OCI-LY7 (cell line): ENCODE results near the gene ATP8B4. TPM values are rescaled to one million over a fixed set of nuclear protein-coding genes. Genes with fewer than 3 reads are reported as not detected.

Experiments used
- BruUV-seq: library from RNA; stranded (reverse); fragments of 400-500 nt; replicated peaks from 2 replicates; lab custom pipeline; 2021; lab: Mats Ljungman, UMichigan
- CTCF ChIA-PET: fragments of 300-600 bp; sonication (Branson Sonifier 250); formaldehyde crosslinking; loops from one replicate; lab custom pipeline; 2022; ENCODE audit warnings: antibody characterized with exemption; ENCODE audit not compliant: unreplicated experiment; lab: Charles Lee
- POLR2A ChIA-PET: fragments of 300-600 bp; sonication (Branson Sonifier 250); formaldehyde crosslinking; loops from one replicate; lab custom pipeline; 2022; ENCODE audit warnings: antibody characterized with exemption; lab: Charles Lee
- DNase-seq: peaks from one replicate; pipeline ENCODE4 v3.0.0-alpha.2; 2015; ENCODE audit warnings: low spot score
- H2AFZ ChIP-seq: fragments of 200-600 bp; sonication (generic), shearing (Covaris generic); 2 replicates; pipeline ENCODE4 v1.6.1; 2014; ENCODE audit warnings: mild to moderate bottlenecking, antibody characterized with exemption, low read length, moderate library complexity
- H3K27ac ChIP-seq: fragments of 200-600 bp; sonication (generic); 2 replicates; pipeline ENCODE4 v1.5.1; 2014; ENCODE audit warnings: mixed run types, low read depth, mild to moderate bottlenecking, moderate library complexity, low read length, inconsistent platforms; ENCODE audit not compliant: poor library complexity, severe bottlenecking
- H3K36me3 ChIP-seq: fragments of 200-600 bp; sonication (generic); 2 replicates; pipeline ENCODE4 v1.6.1; 2014; ENCODE audit warnings: mild to moderate bottlenecking, antibody characterized with exemption, low read length, moderate library complexity, mixed read lengths; ENCODE audit not compliant: insufficient read depth
- H3K4me1 ChIP-seq: fragments of 200-600 bp; sonication (generic); 2 replicates; pipeline ENCODE4 v1.5.1; 2014; ENCODE audit warnings: mild to moderate bottlenecking, low read length; ENCODE audit not compliant: insufficient read depth, poor library complexity, severe bottlenecking
- H3K4me2 ChIP-seq: fragments of 200-600 bp; sonication (generic); 2 replicates; pipeline ENCODE4 v1.6.1; 2014; ENCODE audit warnings: mild to moderate bottlenecking, low read length
- H3K4me3 ChIP-seq: fragments of 200-600 bp; sonication (generic); 2 replicates; pipeline ENCODE4 v1.5.1; 2014; ENCODE audit warnings: mild to moderate bottlenecking, low read depth, low read length; ENCODE audit not compliant: poor library complexity, severe bottlenecking
- H3K79me2 ChIP-seq: fragments of 200-600 bp; sonication (generic); 2 replicates; pipeline ENCODE4 v1.6.1; 2016; ENCODE audit warnings: low read depth, mild to moderate bottlenecking, low read length, moderate library complexity, mixed read lengths; ENCODE audit not compliant: insufficient read depth
- H3K9me2 ChIP-seq: fragments of 200-600 bp; sonication (generic); 2 replicates; pipeline ENCODE4 v1.6.1; 2016; ENCODE audit warnings: mild to moderate bottlenecking, low read length, mixed read lengths; ENCODE audit not compliant: insufficient read depth
- H3K9me3 ChIP-seq: fragments of 200-600 bp; sonication (generic); 2 replicates; pipeline ENCODE4 v1.6.1; 2014; ENCODE audit warnings: mild to moderate bottlenecking, mixed run types, low read length, mixed read lengths
- H4K20me1 ChIP-seq: fragments of 200-600 bp; sonication (generic); 2 replicates; pipeline ENCODE4 v1.6.1; 2014; ENCODE audit warnings: mild to moderate bottlenecking, antibody characterized with exemption, low read length, moderate library complexity, mixed read lengths; ENCODE audit not compliant: insufficient read depth
- CTCF ChIP-seq: fragments of 200-600 bp; sonication (generic); conservative IDR thresholded peaks from 2 replicates; pipeline ENCODE4 v1.5.1; 2014; ENCODE audit warnings: mild to moderate bottlenecking, antibody characterized with exemption, low read length, moderate library complexity, mixed read lengths
- EZH2phosphoT487 ChIP-seq: fragments of 200-600 bp; sonication (generic); IDR thresholded peaks from 2 replicates; pipeline ENCODE4 v1.6.1; 2018; ENCODE audit warnings: low read depth, borderline replicate concordance, mild to moderate bottlenecking, mixed run types, antibody characterized with exemption, low read length, moderate library complexity, mixed read lengths
- intact Hi-C: fragments of 100-400 bp; cut with micrococcal nuclease; formaldehyde crosslinking; loops from one replicate; pipeline ENCODE4 v1.10.0; 2022; ENCODE audit not compliant: unreplicated experiment
- total RNA-seq, 2 experiments: library from RNA; depleted of rRNA in 1 of 2; stranded (reverse); fragments of >200 nt in 1 of 2; shearing (Covaris generic) in 1 of 2; gene quantifications; 2 replicates each; pipeline ENCODE4 v1.2.3, GENCODE V29; 2014 to 2022

Gene ATP8B4
- total RNA-seq, 2 experiments from 2014 or later, result not detected

DNA sequence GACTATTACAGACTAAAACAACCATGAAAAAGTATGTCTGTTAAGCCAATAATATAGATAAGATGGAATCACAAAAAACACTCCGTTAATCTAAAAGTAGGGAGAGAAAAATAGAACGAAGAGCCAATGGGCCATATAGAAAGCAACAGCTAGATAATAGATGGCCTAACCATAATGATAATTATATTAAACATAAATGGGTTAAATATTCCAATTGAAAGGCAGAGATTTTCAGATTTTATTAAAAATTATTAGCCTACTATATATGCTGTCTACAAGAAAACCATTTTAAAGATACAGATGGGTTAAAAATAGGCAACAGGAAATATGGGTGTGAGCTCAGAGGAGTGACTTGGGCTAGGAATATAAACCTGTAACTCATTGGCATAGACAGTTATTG is 76.3 kb downstream of the ATP8B4 start:
- Histone ChIP-seq H4K20me1 (no peaks in the 10 kb centered on the region), H3K9me3 (0 out of 2 replicates have a peak, but pooled peaks cover 14% of the 10 kb centered on the region), H3K4me2 (no peak overlapping the region), H3K9me2 (no peaks in the 10 kb centered on the region), H3K36me3 (no peaks in the 10 kb centered on the region), H2AFZ (no peak overlapping the region), H3K79me2 (no peaks in the 10 kb centered on the region), H3K4me3 (no peak overlapping the region), H3K4me1 (no peaks in the 10 kb centered on the region), H3K27ac (no peak overlapping the region)
- CTCF ChIA-PET, result no interaction called here
- intact Hi-C loops, result no loop called here
- BruUV-seq, result no TSS peak
- no peak for TF ChIP-seq EZH2phosphoT487
- TF ChIP-seq CTCF, result no peak
- POLR2A ChIA-PET, result no interaction called here
- DNase-seq, result no peak

- ChIA-PET CTCF (no interaction called here), POLR2A (no interaction called here)
- BruUV-seq, result no TSS peak
- intact Hi-C loops, result no loop called here
- Histone ChIP-seq H2AFZ (no peak overlapping the region), H3K27ac (no peak overlapping the region), H3K4me2 (no peak overlapping the region), H3K9me2 (no peaks in the 10 kb centered on the region), H3K4me1 (no peaks in the 10 kb centered on the region), H3K4me3 (no peak overlapping the region), H3K9me3 (no peaks in the 10 kb centered on the region), H3K36me3 (no peaks in the 10 kb centered on the region), H4K20me1 (no peaks in the 10 kb centered on the region), H3K79me2 (no peaks in the 10 kb centered on the region)
- TF ChIP-seq CTCF (no peak), EZH2phosphoT487 (no peak)
- DNase-seq, result no peak
Measured at GRCh38 chr15:50030456-50030855, 88.6 kb downstream of the ATP8B4 start.

GRCh38 chr15:50028326-50028725 is 90.7 kb downstream of the ATP8B4 start:
- no peak for DNase-seq
- no peaks in the 10 kb centered on the region for H3K9me3 ChIP-seq
- POLR2A ChIA-PET, result interaction anchor here (0.7 kb wide), 1 partner anchor 20 kb away, joined by 4 read pairs; no protein-coding TSS in a partner anchor
- no peak overlapping the region for H2AFZ ChIP-seq
- no TSS peak for BruUV-seq
- H3K79me2 ChIP-seq, result no peaks in the 10 kb centered on the region
- no peak overlapping the region for H3K27ac ChIP-seq
- H3K4me3 ChIP-seq, result no peak overlapping the region
- no peak overlapping the region for H3K4me2 ChIP-seq
- H3K36me3 ChIP-seq, result no peaks in the 10 kb centered on the region
- CTCF ChIA-PET, result no interaction called here
- no peaks in the 10 kb centered on the region for H3K9me2 ChIP-seq
- intact Hi-C loops, result no loop called here
- H3K4me1 ChIP-seq, result no peaks in the 10 kb centered on the region
- no peak for TF ChIP-seq CTCF
- TF ChIP-seq EZH2phosphoT487, result no peak
- H4K20me1 ChIP-seq, result no peaks in the 10 kb centered on the region
